Measurements from ENCODE around the gene FER. TPM values are rescaled to one million over a fixed set of nuclear protein-coding genes. Genes with fewer than 3 reads are reported as not detected.
A peak's percentile ranks its signal among the peaks of the same experiment; 100 is the strongest.

Gene FER
- total and polyA plus RNA-seq, 8 donors, result 1.7 to 218 (median 24.0) TPM

GRCh38 chr5:108813673-108814072, 66.0 kb downstream of the FER start:
- peaks cover 0 to 4% (median 0%) of the 10 kb centered on the region in 4 donors for H3K9me3 ChIP-seq
- H3K4me1 ChIP-seq, result peaks cover 0 to 19% (median 9%) of the 10 kb centered on the region in 4 donors
- 50 to 69% (median 66%) methylated on average over 3 of the region's 3 CpGs for WGBS, 5 donors
- TF ChIP-seq EP300 (IDR thresholded peaks at IDR 0.05) (no peak), POLR2A (IDR thresholded peaks at IDR 0.05) (no peak), POLR2AphosphoS5 (IDR thresholded peaks at IDR 0.05) (no peak), CTCF (IDR thresholded peaks at IDR 0.05) (no peak)
- H3K27ac ChIP-seq, result no peak overlapping the region
- H3K27me3 ChIP-seq, result no peaks in the 10 kb centered on the region
- H3K36me3 ChIP-seq, result peaks cover 0 to 4% (median 1%) of the 10 kb centered on the region in 4 donors
- DNase-seq, result peak in 1 of 2 donors; percentile 24
- no peak overlapping the region for H3K4me3 ChIP-seq
- intact Hi-C loops (cut with DNase I; ENCODE audit: low total_unique reads), result no loop called here

- no peak for DNase-seq
- TF ChIP-seq CTCF (IDR thresholded peaks at IDR 0.05) (no peak), POLR2AphosphoS5 (IDR thresholded peaks at IDR 0.05) (no peak), EP300 (IDR thresholded peaks at IDR 0.05) (no peak), POLR2A (IDR thresholded peaks at IDR 0.05) (no peak)
- no peaks in the 10 kb centered on the region for H3K27me3 ChIP-seq
- intact Hi-C loops (cut with DNase I; ENCODE audit: low total_unique reads), result no loop called here
- peaks cover 0 to 4% (median 1%) of the 10 kb centered on the region in 4 donors for H3K36me3 ChIP-seq
- WGBS, 5 donors, result 62 to 77% (median 70%) methylated on average over 4 of the region's 4 CpGs
- H3K27ac ChIP-seq, result no peak overlapping the region
- H3K9me3 ChIP-seq, result peaks cover 0 to 4% (median 0%) of the 10 kb centered on the region in 4 donors
- peaks cover 0 to 19% (median 9%) of the 10 kb centered on the region in 4 donors for H3K4me1 ChIP-seq
- H3K4me3 ChIP-seq, result no peak overlapping the region
Observed at GRCh38 chr5:108814551-108814950, 66.9 kb downstream of the FER start.

- Histone ChIP-seq H3K27me3 (no peaks in the 10 kb centered on the region), H3K36me3 (no peaks in the 10 kb centered on the region), H3K4me3 (no peak overlapping the region), H3K27ac (no peak overlapping the region), H3K9me3 (no peaks in the 10 kb centered on the region), H3K4me1 (peaks cover 0 to 19% (median 9%) of the 10 kb centered on the region in 4 donors)
- intact Hi-C loops (cut with DNase I; ENCODE audit: low total_unique reads), result no loop called here
- no peak for TF ChIP-seq POLR2A (IDR thresholded peaks at IDR 0.05)
- TF ChIP-seq POLR2AphosphoS5 (IDR thresholded peaks at IDR 0.05), result no peak
- no peak for TF ChIP-seq EP300 (IDR thresholded peaks at IDR 0.05)
- TF ChIP-seq CTCF (IDR thresholded peaks at IDR 0.05), result no peak
- no peak for DNase-seq
- 95 to 98% (median 96%) methylated on average over 5 of the region's 5 CpGs for WGBS, 5 donors
Observed at GRCh38 chr5:108818613-108819272, 71.0 kb downstream of the FER start.

- TF ChIP-seq POLR2A (IDR thresholded peaks at IDR 0.05), result no peak
- TF ChIP-seq CTCF (IDR thresholded peaks at IDR 0.05), result no peak
- TF ChIP-seq POLR2AphosphoS5 (IDR thresholded peaks at IDR 0.05), result no peak
- Histone ChIP-seq H3K4me3 (no peak overlapping the region), H3K9me3 (no peaks in the 10 kb centered on the region), H3K4me1 (peaks cover 0 to 11% (median 0%) of the 10 kb centered on the region in 4 donors), H3K36me3 (no peaks in the 10 kb centered on the region), H3K27ac (no peak overlapping the region), H3K27me3 (no peaks in the 10 kb centered on the region)
- 91 to 98% (median 93%) methylated on average over 3 of the region's 3 CpGs for WGBS, 5 donors
- intact Hi-C loops (cut with DNase I; ENCODE audit: low total_unique reads), result no loop called here
- DNase-seq, result no peak
Observed at GRCh38 chr5:108820983-108821382, 73.3 kb downstream of the FER start.
